Fibroblast of the aortic adventitia (primary cell): Measurements from ENCODE around the gene TCP11L1. TPM values are rescaled to one million over a fixed set of nuclear protein-coding genes. Genes with fewer than 3 reads are reported as not detected.
"Not testable (repeated sequence)": the region's sequence is repeated elsewhere in the genome, so short reads cannot be mapped to it uniquely, and the experiment has no call there.

Experiments
- DNase-seq: peaks from one replicate; pipeline ENCODE4 v3.0.0-alpha.2; 2010; ENCODE audit warnings: low read depth
- H3K4me3 ChIP-seq: 2 replicates; pipeline ENCODE4 v1.5.1; 2011; ENCODE audit warnings: low read depth, mild to moderate bottlenecking, control low read depth, low read length, moderate library complexity
- total RNA-seq: library from RNA; depleted of rRNA; stranded (reverse); fragments of >200 nt; gene quantifications from 2 replicates; pipeline ENCODE4 v1.2.3, GENCODE V29; 2012; ENCODE audit warnings: low replicate concordance
- TF ChIP-seq, protein P1 (sequence below): IDR thresholded peaks from 2 replicates; pipeline ENCODE4 v1.5.1; 2011; ENCODE audit warnings: mild to moderate bottlenecking, low read length, control low read depth, inconsistent platforms; ENCODE audit not compliant: insufficient read depth

The TCP11L1 gene
- total RNA-seq, 1 donor: 44.4 TPM

DNA sequence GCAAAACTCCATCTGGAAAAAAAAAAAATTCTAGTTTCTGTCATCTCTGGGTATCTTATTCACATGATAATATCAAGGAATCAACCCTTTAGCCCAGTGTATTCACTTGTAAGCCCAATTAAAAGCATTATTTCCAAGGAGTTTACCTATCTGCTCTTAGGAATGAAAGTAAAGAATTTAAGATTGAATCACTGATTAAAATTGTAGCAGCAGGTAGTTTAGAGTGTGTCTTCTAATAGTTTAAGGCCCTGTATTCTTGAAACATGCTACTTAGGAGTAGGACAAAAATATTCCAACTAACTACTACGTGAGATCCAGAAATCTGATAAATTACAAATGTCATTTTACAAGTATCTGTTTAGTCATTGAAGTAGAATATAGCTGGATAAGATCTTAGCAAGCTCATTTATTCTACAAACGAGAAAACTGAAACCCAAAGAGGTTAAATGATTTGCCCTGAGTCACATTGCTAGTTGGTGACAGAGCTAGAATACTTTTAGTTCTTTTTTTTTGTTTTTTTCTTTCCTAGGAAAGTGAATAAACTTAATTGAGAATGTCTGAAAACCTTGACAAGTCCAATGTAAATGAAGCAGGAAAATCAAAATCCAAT is 4.0 kb downstream of the TCP11L1 start:
- TF ChIP-seq, protein P1, sequence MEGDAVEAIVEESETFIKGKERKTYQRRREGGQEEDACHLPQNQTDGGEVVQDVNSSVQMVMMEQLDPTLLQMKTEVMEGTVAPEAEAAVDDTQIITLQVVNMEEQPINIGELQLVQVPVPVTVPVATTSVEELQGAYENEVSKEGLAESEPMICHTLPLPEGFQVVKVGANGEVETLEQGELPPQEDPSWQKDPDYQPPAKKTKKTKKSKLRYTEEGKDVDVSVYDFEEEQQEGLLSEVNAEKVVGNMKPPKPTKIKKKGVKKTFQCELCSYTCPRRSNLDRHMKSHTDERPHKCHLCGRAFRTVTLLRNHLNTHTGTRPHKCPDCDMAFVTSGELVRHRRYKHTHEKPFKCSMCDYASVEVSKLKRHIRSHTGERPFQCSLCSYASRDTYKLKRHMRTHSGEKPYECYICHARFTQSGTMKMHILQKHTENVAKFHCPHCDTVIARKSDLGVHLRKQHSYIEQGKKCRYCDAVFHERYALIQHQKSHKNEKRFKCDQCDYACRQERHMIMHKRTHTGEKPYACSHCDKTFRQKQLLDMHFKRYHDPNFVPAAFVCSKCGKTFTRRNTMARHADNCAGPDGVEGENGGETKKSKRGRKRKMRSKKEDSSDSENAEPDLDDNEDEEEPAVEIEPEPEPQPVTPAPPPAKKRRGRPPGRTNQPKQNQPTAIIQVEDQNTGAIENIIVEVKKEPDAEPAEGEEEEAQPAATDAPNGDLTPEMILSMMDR: no peak
- no peak overlapping the region for H3K4me3 ChIP-seq
- no peak for DNase-seq

DNA sequence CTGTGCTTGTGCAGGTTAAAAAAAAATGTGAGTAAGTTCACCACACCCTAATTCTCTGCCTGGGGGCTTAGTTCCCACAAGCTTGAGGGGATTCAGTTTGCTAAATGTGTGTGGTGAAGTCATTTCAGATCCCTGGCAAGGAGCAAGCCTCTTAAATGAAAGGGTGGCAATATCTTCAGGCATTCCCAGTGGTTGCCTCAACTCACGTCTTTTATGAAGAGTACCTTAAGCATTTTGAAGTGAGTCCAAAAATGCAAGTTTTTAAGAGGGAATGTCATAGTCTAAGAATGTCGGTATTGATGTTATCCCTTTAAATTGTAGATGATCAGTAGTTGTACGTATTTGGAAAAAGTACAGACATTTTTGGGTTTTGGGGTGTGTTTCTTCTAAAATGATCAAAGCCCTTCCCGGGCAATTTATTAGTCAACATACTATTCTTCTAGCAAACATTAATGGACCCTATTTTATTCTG is 4.9 kb downstream of the TCP11L1 start:
- no peak overlapping the region for H3K4me3 ChIP-seq
- TF ChIP-seq, protein P1: no peak
- no peak for DNase-seq

DNA sequence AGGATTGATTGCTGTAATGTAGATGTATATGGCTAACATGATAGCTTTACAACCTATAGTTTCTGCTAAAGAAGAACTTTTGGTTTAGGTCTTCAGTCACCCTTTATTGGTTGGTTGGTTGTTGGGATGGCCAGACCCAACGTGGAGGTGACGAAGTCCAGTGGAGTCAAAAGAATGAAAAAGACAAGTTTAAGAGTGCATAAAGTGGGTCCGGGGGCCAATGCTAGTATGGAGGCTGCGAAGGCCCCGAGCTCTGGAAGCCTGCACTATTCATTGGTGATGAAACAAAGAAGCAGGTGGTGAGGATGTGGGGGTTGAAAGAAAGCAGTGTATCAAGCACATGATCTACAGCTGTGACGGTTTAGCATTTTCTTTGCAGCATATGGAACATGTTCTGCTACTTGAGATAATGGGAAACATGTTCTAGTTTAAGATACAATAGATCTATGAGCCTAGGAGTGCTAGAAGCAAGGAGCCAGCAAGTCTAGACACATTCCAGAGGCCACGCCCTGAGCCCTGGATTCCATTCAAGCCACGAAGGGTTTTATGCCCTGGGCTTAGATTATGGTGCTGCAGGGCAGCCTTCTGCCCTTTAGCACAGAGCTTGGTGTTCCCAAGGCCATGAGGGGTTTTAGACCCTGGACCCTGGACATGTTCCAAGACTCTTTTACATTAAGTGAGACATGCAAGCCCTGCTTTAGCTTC is 6.3 kb downstream of the TCP11L1 start:
- TF ChIP-seq, protein P1: no peak
- peak; percentile 72 for DNase-seq

DNA sequence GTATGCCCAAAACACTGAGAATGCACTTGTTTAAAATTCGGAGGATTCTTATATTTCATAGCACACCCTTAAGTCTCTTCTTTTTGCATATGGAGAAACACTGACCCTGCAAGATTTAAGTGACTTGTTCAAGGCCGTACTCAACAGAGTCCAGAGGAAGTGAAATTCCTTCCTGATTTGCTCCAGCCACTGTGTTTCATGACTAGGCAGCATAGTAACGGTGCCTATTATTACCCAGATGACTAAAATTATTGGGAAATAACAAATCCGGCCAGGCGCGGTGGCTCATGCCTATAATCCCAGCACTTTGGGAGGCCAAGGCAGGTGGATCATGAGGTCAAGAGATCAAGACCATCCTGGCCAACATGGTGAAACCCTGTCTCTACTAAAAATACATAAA is 9.3 kb downstream of the TCP11L1 start:
- DNase-seq: not testable (repeated sequence)

More for the DNA sequence above, 6.3 kb downstream of the TCP11L1 start:
- no peak overlapping the region for H3K4me3 ChIP-seq

DNA sequence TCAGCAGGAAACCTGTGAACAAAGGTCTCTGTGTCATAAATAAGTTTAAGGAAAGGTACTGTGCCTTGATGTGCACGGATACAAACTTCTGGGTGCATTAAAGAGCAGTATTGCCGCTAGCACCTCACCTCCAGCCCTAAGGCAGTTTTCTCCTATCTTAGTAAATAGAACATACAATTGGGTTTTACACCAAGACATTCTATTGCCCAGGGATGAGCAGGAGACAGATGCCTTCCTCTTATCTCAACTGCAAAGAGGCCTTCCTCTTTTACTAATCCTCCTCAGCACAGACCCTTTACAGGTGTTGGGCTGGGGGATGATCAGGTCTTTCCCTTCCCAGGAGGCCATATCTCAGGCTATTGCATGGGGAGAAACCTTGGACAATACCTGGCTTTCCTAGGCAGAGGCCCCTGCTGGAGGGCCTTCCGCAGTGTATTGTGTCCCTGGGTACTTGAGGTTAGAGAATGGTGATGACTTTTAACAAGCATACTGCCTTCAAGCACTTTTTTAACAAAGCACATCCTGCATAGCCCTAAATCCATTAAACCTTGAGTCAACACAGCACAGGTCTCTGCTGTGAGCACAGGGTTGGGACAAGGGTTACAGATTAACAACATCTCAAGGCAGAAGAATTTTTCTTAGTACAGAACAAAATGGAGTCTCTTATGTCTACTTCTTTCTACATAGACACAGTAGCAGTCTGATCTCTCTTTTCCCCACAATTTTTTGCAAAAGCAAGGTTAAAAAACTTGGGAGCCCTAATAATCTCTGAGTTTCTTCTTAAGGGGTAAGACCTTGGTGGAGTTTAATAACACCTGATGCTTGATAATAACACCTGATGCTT is 10.4 kb downstream of the TCP11L1 start:
- not testable (repeated sequence) for DNase-seq, H3K4me3 ChIP-seq

More for the DNA sequence above, 9.3 kb downstream of the TCP11L1 start:
- H3K4me3 ChIP-seq: not testable (repeated sequence)

DNA sequence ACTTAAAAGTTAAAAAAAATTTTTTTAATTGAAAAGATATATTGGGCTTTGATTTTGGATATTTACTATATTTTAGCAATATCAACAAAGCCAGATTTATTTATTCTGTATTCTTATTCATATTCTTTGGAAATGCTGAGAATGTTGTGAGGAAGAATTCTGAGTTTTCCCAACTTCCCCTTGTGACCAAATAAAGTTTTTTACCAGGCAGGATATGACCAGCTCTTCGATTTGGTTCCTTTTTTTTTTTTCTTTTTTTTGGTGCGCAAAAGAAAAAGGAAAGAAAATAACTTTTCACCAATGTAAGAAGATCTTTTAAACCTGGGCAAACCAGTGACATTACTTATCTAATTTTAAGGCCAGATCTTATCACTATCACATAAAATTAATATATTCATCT is 12.9 kb downstream of the TCP11L1 start:
- no peak for DNase-seq
- TF ChIP-seq, protein P1: no peak

DNA sequence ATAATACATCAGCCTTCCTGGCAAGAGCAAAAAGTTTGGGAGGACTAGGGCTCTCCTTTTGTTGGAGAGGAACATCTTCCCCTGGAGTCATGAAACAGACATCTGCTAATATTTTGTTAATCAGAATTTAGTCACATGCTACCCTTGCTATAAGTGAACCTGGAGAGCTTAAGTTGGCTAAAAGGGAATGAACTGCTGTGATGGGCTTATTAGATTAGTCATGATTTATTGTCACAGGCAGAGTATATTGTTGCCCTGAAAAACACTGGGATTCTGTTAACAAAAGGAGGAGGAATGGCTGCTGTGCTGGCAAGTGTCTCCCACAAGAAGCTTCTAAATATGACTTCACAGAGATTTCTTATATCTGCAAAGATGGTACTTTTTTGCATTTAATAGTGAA is 16.0 kb downstream of the TCP11L1 start:
- TF ChIP-seq, protein P1: no peak
- H3K4me3 ChIP-seq: no peak overlapping the region
- DNase-seq: peak; percentile 2

More for the DNA sequence above, 12.9 kb downstream of the TCP11L1 start:
- no peak overlapping the region for H3K4me3 ChIP-seq
